GM21723 (cell line): Measurements from ENCODE around the gene DEPDC5.
"Not testable (repeated sequence)": the region's sequence is repeated elsewhere in the genome, so short reads cannot be mapped to it uniquely, and the experiment has no call there.

Experiments
- ATAC-seq: cut with Tn5 transposase; IDR thresholded peaks from one replicate; pipeline ENCODE4 v1.9.1; 2021; ENCODE audit warnings: mild to moderate bottlenecking, moderate library complexity; ENCODE audit not compliant: unreplicated experiment

The DEPDC5 gene

DNA sequence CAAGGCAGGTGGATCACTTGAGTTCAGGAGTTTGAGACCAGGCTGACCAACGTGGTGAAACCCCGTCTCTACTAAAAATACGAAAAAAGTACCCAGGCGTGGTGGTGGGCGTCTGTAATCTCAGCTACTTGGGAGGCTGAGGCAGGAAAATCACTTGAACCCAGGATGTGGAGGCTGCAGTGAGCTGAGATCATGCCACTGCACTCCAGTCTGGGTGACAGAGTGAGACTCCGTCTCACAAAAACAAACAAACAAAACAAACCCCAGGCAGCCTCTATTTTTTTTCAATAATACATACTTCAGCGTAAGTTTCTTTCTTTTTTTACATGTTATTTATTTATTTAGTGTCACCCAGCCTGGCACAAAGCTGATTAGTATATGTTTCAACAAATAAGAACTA lies 60.1 kb downstream of the DEPDC5 start:
- ATAC-seq, result not testable (repeated sequence)

DNA sequence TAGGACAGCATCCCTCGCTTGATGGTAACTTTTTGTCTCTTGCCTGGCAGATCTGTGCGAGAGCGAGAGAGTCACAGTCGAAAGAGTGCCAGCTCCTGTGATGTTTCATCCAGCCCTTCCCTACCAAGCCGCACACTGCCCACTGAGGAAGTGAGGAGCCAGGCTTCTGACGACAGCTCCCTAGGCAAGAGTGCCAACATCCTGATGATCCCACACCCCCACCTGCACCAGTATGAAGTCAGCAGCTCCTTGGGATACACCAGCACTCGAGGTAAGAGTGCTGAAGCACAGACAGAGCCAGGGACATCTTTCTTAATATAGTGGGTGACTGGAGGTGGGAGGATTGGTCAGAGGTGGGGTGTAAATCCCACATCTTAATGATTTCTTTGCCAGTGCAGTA lies 61.1 kb downstream of the DEPDC5 start:
- no peak for ATAC-seq

DNA sequence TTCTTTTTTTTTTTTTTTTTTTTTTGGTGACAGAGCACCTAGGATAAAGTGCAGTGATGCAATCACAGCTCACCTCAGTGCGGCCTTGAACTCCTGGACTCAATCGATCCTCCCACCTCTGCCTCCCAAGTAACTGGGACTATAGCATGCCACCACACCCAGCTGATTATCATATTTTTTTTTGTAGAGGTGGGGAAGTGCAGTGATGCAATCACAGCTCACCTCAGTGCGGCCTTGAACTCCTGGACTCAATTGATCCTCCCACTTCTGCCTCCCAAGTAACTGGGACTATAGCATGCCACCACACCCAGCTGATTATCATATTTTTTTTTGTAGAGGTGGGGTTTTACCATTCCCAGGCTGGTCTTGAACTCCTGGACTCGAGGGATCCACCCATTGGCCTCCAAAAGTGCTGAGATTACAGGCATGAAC lies 61.6 kb downstream of the DEPDC5 start:
- ATAC-seq, result not testable (repeated sequence)

DNA sequence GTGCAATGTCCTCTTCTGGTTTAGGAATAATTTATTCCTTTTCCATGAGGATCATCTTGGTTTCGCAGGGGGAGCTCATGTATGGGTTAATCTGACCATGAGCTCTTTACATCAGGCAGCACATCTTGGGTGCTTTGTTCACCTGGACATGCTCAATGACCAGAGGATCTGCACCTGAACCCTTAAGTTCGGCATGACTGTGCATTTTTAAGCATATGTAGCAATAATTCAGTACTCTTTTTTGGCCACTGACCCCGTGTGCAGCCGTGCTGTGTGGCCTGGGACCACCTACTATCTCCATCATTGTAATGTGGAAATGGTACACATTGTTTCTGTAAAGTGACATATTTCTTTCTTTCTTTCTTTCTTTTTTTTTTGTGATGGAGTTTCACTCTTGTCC lies 62.9 kb downstream of the DEPDC5 start:
- ATAC-seq, result no peak

DNA sequence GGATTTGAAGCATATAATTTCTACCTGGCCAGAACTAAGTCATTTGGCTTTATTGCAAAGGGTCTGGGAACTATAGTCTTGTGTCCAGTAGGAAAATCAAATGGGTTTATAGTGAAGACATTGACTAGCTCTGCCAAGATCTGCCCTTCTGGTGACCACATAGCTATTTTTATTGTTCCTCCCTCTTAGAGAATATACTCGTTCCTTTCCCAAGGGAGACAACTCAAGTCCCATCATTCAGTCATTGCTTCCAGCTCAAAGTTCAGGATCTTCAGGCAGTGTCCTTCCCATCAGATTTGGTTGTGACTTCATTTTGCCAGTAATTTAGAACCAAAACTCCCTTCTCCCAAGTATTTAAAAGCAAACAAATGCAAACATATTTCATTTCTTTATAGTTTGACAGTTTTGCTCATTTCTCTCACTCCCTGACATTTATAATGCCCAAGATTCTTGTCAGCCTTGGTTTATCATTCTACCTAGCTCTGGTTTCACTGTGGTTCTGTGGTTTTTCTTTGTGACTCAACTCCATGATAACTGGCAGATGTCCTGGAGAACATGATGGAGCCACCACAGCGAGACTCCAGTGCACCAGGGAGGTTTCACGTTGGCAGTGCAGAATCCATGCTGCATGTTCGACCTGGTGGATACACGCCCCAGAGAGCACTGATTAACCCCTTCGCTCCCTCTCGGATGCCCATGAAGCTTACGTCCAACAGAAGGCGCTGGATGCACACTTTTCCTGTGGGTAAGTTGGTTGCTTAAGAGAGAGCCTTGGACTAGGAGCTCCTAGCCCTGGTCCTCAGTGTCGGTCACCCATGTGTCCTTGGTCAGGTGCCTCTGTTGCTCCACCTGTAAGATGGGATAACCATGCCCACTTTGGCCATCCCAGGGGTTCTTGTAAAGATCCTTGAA lies 64.9 kb downstream of the DEPDC5 start:
- ATAC-seq, result no peak

GRCh38 chr22:31820655-31821054 lies 66.8 kb downstream of the DEPDC5 start:
- no peak for ATAC-seq

GRCh38 chr22:31821572-31821971 lies 67.8 kb downstream of the DEPDC5 start:
- ATAC-seq, result no peak

DNA sequence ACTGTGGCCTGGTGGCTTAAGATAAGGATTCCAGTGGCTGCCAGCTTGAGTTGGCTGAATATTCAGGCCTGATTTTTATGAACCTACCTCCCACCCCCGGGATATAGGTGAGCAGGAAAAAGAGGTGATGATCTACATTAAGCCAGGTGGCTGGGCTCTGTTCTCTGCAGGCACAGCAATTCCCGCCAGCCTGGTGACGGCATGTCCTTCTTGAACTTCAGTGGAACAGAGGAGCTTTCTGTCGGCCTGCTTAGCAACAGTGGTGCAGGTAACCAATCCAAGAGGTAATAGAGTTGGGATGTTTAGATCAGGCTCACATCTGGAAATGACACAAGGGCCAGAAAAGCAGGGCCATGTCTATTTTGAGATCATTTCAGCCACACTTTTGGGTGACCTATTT lies 68.7 kb downstream of the DEPDC5 start:
- no peak for ATAC-seq

DNA sequence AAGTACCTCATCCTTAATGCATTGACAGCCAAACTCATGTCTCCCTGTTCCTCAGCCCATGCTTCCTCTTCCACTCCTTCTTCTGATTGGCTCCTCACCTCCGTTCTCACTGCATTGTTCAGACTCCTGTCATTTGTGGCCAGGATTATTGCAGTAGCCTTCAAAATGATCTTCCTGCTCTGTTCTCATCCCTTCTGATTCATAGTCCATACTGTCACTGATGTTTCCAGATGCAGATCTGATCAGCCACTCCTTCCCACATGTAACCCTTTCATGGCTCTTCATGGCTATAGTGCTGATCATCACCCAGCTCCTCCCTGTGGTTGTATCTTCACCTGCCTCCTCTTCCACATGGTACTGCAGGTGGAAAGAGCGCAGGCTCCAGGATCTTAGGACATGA lies 71.7 kb downstream of the DEPDC5 start:
- ATAC-seq, result no peak

- ATAC-seq, result no peak
Observed at GRCh38 chr22:31826443-31826842, 72.6 kb downstream of the DEPDC5 start.

DNA sequence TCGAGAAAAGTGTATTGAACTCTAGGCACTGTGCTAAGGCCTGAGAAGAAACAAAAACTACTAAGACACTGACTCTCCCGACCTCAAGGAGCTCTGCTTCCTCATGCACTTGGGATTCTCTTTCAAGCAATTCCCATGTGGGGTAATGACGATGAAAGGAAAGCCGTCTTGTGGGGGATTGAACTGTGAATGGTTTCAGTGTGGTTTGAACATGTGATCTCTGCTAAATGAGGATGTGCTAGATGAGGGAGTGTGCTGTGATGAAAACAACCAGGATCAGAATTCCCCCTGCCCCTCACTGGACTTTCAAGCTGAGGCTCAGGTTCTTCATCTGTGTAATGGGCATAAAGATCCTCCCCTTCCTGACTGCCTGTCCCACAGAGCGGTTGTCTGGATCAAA lies 74.9 kb downstream of the DEPDC5 start:
- ATAC-seq, result no peak

DNA sequence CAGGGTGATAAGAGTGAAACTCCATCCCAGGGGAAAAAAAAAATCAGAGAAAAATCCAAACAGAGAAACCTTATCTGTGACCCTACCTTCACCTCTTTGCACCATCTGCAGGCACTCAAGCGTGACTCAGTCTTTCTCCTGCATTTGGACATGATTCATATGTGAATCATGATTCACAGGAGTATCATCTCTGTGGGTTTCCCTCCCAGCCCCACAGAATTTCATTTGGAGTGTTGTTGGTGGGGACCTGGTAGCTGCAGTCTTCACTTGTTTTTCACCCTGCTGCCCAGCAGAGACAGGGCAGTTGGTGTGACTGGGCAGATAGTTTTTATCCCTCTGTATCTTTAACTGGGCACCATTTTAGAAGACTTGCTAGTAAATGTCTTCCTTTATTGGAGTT lies 75.7 kb downstream of the DEPDC5 start:
- no peak for ATAC-seq

GRCh38 chr22:31830721-31831070 lies 76.9 kb downstream of the DEPDC5 start:
- ATAC-seq, result no peak

DNA sequence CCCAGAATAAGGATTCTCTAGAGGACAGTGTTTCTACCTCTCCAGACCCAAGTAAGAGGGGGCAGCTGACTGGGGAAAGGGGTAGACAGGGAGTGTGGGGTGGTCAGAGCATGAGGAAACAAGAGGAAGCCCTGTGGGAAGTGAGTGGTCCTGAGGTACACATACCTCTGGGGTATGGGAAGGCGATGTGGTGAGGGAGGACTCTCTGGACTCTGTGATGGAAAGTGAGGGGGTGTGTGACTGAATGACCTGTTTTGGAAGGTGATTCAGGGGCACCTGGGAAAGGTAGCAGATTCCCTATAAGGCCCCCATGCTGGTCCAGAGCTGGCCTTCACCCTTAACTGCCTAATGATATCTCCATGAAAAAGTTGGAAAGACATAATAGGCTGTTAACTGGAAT lies 80.1 kb downstream of the DEPDC5 start:
- no peak for ATAC-seq

DNA sequence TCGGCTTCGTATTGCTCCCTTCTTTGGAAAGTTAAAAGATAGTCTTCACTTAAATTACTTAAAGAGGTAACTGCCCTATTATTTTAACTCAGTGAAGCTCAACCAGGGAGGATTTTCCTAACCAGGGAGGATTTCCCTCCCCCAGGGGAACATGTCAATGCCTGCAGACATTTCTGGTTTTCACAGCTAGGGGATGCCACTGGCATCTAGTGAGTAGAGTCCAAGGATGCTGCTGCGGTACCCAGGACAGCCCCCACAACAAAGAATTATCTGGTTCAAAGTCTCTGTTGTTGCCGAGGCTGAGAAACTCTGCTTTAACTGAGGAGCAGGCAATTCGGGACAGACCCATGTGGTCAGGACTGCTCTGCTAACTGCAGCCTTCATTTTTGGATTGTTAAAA lies 82.2 kb downstream of the DEPDC5 start:
- no peak for ATAC-seq

GRCh38 chr22:31838917-31839316 lies 85.1 kb downstream of the DEPDC5 start:
- ATAC-seq, result no peak

DNA sequence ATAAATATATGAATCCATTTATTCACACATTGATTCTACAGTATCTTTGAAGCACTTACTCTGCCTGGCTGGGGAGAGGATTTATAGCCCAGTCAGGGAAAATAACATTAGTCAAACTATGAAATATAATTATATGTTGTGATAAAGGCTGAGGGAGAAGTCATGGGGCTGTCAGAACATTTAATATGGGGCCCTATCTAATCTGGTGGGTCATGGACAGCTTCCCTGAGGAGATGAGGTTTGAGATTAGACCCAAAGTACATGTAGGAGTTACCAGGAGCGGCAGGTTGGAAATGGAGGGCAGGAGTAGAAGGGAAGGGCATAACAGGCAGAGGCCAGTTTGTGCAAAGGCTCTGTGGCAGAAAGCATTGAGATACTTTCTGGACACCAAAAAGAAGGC lies 86.2 kb downstream of the DEPDC5 start:
- no peak for ATAC-seq

- no peak for ATAC-seq
Observed at GRCh38 chr22:31840585-31840984, 86.8 kb downstream of the DEPDC5 start.

GRCh38 chr22:31841078-31841827 lies 87.4 kb downstream of the DEPDC5 start:
- ATAC-seq, result no peak

DNA sequence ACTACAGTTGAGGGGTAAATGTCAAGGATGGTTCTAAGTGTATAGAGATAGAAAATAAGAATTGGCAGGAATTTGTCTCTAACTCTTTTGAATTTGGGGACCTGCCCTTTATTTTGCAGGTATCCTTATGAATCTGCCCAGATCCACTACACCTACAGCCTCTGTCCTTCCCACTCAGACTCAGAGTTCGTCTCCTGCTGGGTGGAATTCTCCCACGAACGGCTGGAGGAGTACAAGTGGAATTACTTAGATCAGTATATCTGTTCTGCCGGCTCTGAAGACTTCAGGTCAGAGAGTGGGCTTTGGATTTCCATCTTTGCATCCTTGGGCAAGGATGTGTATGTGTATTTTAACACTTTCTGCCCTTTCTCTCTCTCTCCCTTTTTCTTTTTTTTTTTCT lies 89.7 kb downstream of the DEPDC5 start:
- ATAC-seq, result no peak

- ATAC-seq, result no peak
Observed at GRCh38 chr22:31844941-31845340, 91.1 kb downstream of the DEPDC5 start.
